ENCODE measurements around the gene GDE1. TPM values are rescaled to one million over a fixed set of nuclear protein-coding genes. Genes with fewer than 3 reads are reported as not detected.

The GDE1 gene
- total RNA-seq, 1 donor from 2014 or later, result 27.4 TPM

GRCh38 chr16:19458722-19459379 lies 63.0 kb downstream of the GDE1 start:
- intact Hi-C loops (cut with DNase I), result no loop called here
- TF ChIP-seq CTCF (IDR thresholded peaks at IDR 0.05), result no peak
- Histone ChIP-seq H3K9me3 (no peaks in the 10 kb centered on the region), H3K27ac (no peak overlapping the region), H3K27me3 (no peaks in the 10 kb centered on the region), H3K4me3 (no peak overlapping the region), H3K36me3 (no peaks in the 10 kb centered on the region), H3K4me1 (no peaks in the 10 kb centered on the region)
- DNase-seq (ENCODE audit: low spot score in 2 of 2), result no peak

Other genes with a start within 250 kb of the GDE1 start
- not detected for gene CLEC19A, start 236.4 kb downstream of the GDE1 start, total RNA-seq
- gene TMC5, start 104.2 kb downstream of the GDE1 start, total RNA-seq, result not detected
- gene CCP110, start 1.8 kb upstream of the GDE1 start, total RNA-seq, result 6.1 TPM
- gene VPS35L, start 33.6 kb upstream of the GDE1 start, total RNA-seq, result 44.4 TPM
- 2.4 TPM for gene KNOP1, start 196.1 kb upstream of the GDE1 start, total RNA-seq
- not detected for gene IQCK, start 196.2 kb upstream of the GDE1 start, total RNA-seq